AG04449 (cell line): ENCODE data around the gene SDCBP2.

Experiments
- CTCF ChIA-PET: fragments of 350-600 bp; formaldehyde crosslinking; extraction: SDS; loops from one replicate; lab custom pipeline; 2021; ENCODE audit warnings: antibody characterized with exemption; lab: Yijun Ruan, JAX
- POLR2A ChIA-PET: fragments of 400-600, 350-600 bp; formaldehyde crosslinking; extraction: SDS; loops from one replicate; lab custom pipeline; 2020; ENCODE audit warnings: antibody characterized with exemption, inconsistent platforms; lab: Yijun Ruan, JAX
- DNase-seq: peaks from one replicate; pipeline ENCODE4 v3.0.0-alpha.2; 2010; ENCODE audit warnings: low read depth, low spot score
- H3K4me3 ChIP-seq: 2 replicates; pipeline ENCODE4 v1.5.1; 2011; ENCODE audit warnings: low read depth, mild to moderate bottlenecking, control low read depth, low read length
- TF ChIP-seq, protein P1 (sequence below): IDR thresholded peaks from one replicate; pipeline ENCODE4 v1.5.1; 2011; ENCODE audit warnings: mild to moderate bottlenecking, moderate library complexity, low read length, control low read depth, inconsistent platforms; ENCODE audit not compliant: insufficient read depth; ENCODE audit errors: missing control alignments

The SDCBP2 gene

DNA sequence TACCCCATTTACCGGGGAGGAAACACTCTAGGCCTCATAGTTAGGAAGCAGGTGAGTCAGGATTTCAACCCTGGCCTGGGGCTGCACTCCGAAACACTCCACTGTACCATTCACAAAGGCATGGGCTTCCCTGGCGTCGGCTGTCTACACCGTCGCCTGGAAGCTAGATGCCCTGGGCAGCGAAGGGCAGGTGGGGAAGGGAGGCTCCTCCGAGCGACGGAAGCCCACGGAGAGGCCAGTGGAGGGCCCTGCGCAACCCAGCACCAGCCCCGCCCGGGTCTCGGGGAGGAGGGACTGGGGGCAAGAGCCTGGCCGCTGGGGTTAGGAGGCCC is 16.1 kb downstream of the SDCBP2 start:
- CTCF ChIA-PET = interaction anchor here (0.6 to 4.3 kb wide), 34 partner anchors 9 to 191 kb away, joined by 3 to 119 read pairs (median 4); partner anchors contain the start of genes NSFL1C, RAD21L1, SIRPB2 and SNPH
- TF ChIP-seq, protein P1, sequence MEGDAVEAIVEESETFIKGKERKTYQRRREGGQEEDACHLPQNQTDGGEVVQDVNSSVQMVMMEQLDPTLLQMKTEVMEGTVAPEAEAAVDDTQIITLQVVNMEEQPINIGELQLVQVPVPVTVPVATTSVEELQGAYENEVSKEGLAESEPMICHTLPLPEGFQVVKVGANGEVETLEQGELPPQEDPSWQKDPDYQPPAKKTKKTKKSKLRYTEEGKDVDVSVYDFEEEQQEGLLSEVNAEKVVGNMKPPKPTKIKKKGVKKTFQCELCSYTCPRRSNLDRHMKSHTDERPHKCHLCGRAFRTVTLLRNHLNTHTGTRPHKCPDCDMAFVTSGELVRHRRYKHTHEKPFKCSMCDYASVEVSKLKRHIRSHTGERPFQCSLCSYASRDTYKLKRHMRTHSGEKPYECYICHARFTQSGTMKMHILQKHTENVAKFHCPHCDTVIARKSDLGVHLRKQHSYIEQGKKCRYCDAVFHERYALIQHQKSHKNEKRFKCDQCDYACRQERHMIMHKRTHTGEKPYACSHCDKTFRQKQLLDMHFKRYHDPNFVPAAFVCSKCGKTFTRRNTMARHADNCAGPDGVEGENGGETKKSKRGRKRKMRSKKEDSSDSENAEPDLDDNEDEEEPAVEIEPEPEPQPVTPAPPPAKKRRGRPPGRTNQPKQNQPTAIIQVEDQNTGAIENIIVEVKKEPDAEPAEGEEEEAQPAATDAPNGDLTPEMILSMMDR = no peak
- POLR2A ChIA-PET = no interaction called here
- no peak for DNase-seq
- no peak overlapping the region for H3K4me3 ChIP-seq

DNA sequence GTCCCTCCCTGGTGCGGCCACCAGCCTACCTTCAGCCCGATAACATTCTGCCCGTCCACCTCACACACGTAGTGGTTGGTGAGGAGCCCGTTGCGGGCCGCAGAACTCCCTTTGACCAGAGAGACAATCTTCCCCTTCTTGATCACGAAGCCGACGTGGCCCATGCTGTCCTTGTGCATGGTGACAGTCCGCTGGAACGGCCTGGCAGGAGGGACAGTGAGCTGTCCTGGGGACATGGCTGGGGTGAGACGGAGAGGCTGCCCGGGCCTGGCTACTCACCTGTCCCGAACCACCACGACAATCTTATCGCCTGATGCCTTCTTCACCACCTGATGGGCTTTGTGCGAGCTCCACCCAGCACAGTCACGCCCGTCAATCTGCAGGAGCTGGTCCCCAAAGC is 16.6 kb downstream of the SDCBP2 start:
- CTCF ChIA-PET = interaction anchor here (0.9 to 4.3 kb wide), 24 partner anchors 8 to 191 kb away, joined by 3 to 119 read pairs (median 6); partner anchors contain the start of genes NSFL1C, RAD21L1, SIRPB2 and SNPH
- TF ChIP-seq, protein P1 = no peak
- no peak for DNase-seq
- no peak overlapping the region for H3K4me3 ChIP-seq
- POLR2A ChIA-PET = no interaction called here

DNA sequence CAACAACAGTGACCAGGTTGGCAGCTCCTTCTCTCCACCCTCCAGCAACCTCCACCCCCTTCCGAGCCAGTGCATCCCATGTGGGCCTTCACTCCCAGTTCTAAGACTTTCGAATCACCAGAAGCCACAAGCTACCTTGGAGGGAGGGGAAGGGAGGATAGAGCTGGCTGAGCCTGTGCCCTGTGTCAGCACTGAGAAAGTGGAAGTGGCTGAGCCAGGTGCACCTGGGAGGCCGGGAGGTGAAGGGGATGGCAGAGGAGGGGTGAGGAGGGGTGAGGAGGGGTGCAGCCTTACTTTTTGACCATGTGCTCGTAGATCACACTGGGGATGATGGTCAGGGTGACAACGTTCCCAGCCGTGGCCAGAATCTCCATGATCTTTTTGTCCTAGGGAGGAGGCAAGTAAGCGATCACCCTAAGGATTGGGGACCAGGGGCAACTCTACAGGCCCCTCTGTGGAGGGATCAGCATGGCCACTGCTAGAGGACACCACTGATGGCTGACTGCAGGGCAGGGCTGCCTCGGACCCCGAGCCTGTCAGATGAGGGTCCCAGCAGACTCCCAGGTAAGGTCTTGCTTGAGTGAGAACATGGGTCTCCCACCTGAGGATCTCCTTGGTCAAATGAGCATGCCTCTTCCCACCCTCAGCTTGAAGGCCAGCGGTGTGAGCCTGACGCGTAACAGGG is 18.3 kb downstream of the SDCBP2 start:
- ChIA-PET CTCF (interaction anchor here (1.0 to 4.3 kb wide), 6 partner anchors 9 to 193 kb away, joined by 3 to 119 read pairs (median 4); no protein-coding TSS in a partner anchor), POLR2A (no interaction called here)
- TF ChIP-seq, protein P1 = no peak
- H3K4me3 ChIP-seq = no peak overlapping the region
- DNase-seq = no peak

DNA sequence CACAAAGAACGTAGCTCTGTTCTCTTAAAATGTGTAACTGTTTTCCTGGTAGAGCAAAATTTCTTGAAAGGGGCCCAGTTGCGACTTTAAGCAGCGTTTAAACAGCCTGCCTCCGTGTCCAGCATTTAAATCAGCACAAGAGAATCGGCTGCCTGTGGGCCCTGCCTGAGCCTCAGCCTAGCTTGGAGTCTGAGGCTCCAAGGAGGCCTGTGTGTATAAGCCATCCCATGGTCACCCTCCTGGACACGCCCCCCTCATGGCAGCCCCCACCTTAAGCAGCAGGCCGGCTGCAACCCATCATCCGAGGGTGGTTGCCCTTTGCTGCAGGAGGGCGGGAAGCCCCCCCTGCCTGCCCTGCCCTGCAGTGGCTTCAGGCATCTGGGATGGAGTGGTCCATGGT is 18.9 kb downstream of the SDCBP2 start:
- POLR2A ChIA-PET = no interaction called here
- CTCF ChIA-PET = interaction anchor here (1.0 to 4.3 kb wide), 6 partner anchors 9 to 194 kb away, joined by 3 to 119 read pairs (median 4); no protein-coding TSS in a partner anchor

DNA sequence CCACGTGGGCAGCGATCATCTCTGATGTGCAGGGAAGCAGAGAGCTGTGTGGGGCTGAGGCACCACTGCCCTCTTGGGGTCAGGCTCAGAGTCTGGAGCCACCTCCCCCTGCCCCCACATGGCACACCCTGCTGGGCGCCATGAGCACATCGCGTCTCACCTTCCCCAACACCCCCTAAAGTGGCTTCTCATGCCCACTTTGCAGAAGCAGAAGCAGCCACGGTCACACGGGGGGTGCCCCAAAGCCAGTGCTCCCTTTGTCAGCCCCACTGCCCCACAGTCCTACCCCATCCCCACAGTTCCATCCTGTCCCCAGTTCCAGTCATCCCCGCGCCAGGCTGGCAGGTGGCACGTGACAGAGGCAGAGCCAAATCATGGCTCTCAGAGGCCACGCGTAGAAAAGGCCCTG is 19.5 kb downstream of the SDCBP2 start:
- ChIA-PET POLR2A (no interaction called here), CTCF (interaction anchor here (1.0 to 4.3 kb wide), 7 partner anchors 8 to 194 kb away, joined by 3 to 119 read pairs (median 4); no protein-coding TSS in a partner anchor)
- TF ChIP-seq, protein P1 = no peak
- DNase-seq = no peak
- H3K4me3 ChIP-seq = no peak overlapping the region

More for the DNA sequence above, 18.9 kb downstream of the SDCBP2 start:
- no peak overlapping the region for H3K4me3 ChIP-seq
- TF ChIP-seq, protein P1 = no peak
- no peak for DNase-seq

DNA sequence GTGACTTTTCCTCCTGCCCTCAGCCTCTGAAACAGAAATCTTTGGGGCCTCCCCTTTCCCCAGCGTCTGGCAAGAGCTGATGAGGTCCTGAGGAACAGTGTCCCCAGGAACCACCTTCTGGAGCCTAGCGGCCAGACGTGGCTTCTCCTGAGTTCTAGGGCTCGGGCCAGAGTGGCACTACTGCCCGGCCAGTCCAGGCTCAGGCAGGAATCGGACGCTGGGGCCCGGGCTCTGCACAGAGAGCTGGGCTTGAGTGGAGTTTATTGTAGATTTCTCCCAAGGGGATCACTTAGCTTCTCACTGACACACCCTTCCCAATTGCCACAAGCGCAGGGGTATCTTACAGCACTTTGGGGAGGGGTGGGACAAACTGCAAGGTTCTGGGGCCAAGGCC is 20.2 kb downstream of the SDCBP2 start:
- TF ChIP-seq, protein P1 = no peak
- no peak overlapping the region for H3K4me3 ChIP-seq
- no peak for DNase-seq
- POLR2A ChIA-PET = no interaction called here
- CTCF ChIA-PET = interaction anchor here (1.1 to 2.8 kb wide), 3 partner anchors 14 to 129 kb away, joined by 3 to 10 read pairs (median 4); no protein-coding TSS in a partner anchor
